ENCODE results near the gene LETMD1.
"Not testable (repeated sequence)": the region's sequence is repeated elsewhere in the genome, so short reads cannot be mapped to it uniquely, and the experiment has no call there.

LETMD1 gene

GRCh38 chr12:51027342-51027835 lies 20.7 kb upstream of the LETMD1 start:
- no peak for DNase-seq

GRCh38 chr12:51028126-51028812 lies 19.9 kb upstream of the LETMD1 start:
- DNase-seq: peak; percentile 55

- DNase-seq: no peak
Measured at GRCh38 chr12:51028813-51029150, 19.3 kb upstream of the LETMD1 start.

DNA sequence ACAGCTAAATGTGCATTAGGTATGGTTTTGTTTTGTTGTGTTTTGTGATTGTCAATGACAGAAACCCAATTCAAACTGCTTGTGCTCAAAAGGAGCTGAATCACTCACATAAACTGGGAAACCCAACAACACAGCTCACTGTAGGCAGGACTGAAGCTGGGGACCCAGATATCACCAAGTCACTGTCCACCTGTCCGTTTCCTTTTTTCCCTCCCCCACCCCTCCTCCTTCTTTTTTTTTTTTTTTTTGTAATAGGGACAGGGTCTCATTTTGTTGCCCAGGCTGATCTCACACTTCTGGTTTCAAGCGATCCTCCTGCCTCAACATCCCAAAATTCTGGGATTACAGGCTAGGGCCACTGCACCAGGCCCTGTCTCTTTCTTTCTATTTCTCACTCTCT lies 15.1 kb upstream of the LETMD1 start:
- no peak for DNase-seq

DNA sequence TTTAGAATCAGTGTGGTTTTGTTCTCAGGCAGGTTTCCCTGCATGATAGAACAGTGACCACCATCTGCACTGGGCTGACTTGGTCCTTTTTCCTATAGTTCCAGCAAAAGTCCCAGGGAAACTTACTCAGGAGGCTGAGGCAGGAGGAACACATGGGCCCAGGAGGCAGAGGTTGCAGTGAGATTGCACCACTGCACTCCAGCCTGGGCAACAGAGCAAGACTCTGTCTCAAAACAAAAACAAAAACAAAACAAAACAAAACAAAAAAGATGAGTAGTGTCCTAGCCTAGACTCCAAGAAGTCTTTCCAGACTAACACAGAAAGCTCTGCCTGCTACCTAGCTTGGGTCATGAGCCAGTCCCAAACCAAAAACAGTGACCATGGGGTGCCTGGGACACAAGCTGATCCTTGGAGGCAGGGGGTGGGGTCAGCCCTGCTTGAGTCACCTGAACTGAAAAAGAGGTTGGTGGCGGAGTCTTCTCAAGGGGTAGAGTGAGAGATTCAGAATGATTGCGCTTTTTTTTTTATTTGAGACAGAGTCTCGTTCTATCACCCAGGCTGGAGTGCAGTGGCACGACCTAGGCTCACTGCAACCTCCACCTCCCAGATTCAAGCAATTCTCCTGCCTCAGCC lies 14.6 kb upstream of the LETMD1 start:
- DNase-seq: no peak

- DNase-seq: no peak
Measured at GRCh38 chr12:51036279-51036678, 11.8 kb upstream of the LETMD1 start.

DNA sequence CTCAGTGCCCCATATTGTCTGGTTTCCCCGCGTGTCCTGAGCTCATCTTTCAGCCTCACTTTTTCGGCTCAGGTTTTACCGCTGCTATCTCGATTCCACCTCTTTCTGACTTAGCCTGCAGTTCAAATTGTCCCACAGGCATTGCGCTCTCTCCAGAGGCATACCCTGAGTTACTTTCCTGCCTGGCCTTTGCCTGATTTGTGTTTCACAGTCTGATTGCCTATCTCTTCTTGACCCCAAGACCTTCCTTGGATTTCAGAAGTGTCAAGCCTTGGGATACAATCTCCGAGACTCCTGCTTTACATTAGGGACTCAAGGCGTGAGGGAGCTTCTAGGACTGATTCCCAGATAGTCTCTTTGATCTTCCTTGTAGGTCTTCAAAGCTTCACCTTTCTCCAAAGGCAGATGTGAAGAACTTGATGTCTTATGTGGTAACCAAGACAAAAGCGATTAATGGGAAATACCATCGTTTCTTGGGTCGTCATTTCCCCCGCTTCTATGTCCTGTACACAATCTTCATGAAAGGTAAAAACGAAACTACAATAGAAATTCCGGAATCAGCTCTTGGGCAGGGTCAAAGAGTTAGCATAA lies 629 bp downstream of the LETMD1 start:
- no peak for DNase-seq

DNA sequence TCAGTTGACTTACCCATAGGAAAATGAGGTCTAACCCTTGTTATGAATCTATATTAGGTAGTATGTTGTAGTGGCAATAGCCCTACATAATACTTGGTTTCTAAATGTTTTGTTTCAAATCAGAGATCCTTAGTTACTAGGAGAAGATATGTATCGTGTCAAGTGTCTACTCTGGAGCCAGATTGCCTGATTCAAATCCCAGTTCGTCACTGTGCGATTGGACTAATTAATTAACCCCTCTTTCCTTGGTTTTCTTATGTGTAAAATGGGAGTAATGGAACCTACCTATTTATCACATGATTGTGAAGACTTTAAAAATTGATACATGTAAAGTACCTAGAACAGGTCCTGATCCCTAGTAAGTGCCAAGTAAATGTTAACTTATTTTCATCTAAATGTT lies 1.4 kb downstream of the LETMD1 start:
- DNase-seq: no peak

DNA sequence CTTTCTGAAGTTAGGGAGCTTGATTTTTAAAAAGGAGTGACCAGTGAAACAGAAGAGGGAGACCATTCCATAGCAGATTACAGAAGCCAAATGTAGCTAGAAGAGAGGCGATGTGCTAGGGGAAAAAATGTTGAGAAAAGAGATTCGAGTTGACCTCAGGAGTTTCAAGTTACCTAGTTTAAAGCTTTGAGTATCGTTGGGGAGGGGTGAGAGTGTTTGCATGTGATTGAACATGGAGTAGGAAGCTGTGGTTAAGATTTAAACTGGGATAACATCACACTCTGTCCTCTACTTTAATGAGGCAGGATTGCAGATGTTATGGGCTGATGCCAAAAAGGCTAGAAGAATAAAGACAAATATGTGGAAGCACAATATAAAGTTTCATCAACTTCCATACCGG lies 3.7 kb downstream of the LETMD1 start:
- no peak for DNase-seq

- no peak for DNase-seq
Measured at GRCh38 chr12:51055060-51055459, 6.9 kb downstream of the LETMD1 start.

DNA sequence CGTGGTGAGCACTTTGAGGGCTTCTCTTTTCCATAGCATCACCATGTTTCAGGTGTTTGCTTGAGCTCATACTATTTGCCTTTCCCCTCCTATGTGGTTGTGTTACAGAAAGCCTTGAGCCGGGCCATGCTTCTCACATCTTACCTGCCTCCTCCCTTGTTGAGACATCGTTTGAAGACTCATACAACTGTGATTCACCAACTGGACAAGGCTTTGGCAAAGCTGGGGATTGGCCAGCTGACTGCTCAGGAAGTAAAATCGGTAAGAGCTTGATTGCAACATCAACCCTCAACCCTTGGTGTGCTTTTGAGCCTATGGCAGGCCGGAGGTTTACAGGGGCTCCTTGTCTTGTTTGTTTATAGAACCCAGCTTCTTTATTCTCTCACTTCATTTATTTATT lies 8.1 kb downstream of the LETMD1 start:
- no peak for DNase-seq

GRCh38 chr12:51059086-51059485 lies 11.0 kb downstream of the LETMD1 start:
- no peak for DNase-seq

GRCh38 chr12:51062631-51063397 lies 14.7 kb downstream of the LETMD1 start:
- DNase-seq: no peak

DNA sequence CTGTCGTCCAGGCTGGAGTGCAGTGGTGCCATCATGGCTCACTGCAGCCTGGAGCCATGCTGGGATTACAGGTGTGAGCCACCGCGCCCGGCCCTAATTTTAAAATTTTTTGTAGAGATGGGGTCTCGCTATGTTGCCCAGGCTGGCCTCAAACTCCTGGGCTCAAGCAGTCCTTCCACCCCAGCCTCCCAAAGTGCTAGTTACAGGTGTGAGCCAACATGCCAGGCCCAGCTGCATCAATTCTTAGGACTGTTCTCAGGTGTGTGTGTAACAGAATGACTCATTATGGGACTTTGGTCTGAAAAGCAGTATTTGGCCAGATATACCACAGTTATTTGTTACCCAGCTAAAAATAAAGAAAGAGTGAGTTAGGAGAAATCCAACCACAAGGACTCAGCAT lies 17.4 kb downstream of the LETMD1 start:
- DNase-seq: no peak

GRCh38 chr12:51067229-51067628 lies 19.1 kb downstream of the LETMD1 start:
- no peak for DNase-seq

- DNase-seq: no peak
Measured at GRCh38 chr12:51067771-51068170, 19.6 kb downstream of the LETMD1 start.

- DNase-seq: no peak
Measured at GRCh38 chr12:51070004-51070403, 21.9 kb downstream of the LETMD1 start.

DNA sequence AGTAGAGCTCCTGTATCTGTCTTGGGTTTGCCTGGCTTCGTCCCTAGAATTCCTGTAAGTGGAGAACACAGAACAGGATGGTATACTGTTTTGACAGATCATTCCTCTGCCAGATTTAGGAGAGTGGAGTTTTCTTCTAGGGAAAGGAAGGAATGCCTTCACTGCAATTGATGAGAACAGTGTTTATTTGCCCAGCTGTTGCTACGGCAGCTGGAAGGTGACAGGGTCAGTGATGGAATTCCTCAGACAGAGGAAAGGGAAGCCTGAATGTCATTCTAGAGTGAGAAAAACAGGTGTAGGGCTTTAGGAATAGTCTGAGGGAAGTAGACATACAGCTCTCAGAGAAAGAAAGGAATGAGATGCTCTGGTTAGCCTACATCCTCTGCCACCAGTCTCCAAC lies 23.5 kb downstream of the LETMD1 start:
- DNase-seq: no peak

DNA sequence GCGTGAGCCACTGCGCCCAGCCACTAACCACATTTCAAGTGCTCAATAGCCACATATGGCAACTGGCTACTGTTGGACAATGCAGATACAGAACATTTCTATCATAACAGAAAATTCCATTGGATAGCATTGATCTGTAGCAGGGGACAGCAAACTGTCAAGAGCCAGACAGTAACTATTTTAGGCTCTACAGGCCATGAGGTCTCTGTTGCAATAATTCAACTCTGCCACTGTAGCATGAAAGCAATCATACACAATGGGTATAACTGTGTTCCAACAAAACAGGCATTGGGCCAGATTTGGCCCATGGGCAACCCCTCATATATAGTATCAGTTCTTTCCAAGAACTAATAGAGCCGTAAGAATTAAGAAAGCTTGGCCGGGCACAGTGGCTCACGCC lies 27.3 kb downstream of the LETMD1 start:
- no peak for DNase-seq

GRCh38 chr12:51076236-51076930 lies 28.3 kb downstream of the LETMD1 start:
- DNase-seq: no peak

- DNase-seq: no peak
Measured at GRCh38 chr12:51077930-51078329, 29.8 kb downstream of the LETMD1 start.

DNA sequence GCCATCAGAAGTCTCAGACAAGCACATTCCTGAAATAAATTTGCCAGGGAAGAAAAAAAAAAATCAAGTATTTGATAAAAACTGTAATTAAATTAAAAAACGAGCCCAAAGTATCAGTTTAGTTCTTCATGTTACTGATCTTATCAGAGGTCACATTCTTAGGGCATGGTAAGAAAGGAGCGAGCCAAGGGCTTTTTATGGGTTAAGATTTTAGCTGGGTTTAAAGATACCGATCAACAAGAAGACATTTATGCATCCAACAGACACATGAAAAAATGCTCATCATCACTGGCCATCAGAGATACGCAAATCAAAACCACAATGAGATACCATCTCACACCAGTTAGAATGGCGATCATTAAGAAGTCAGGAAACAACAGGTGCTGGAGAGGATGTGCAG lies 30.2 kb downstream of the LETMD1 start:
- DNase-seq: not testable (repeated sequence)

- DNase-seq: not testable (repeated sequence)
Measured at GRCh38 chr12:51078866-51079265, 30.7 kb downstream of the LETMD1 start.
